ENCODE results near the gene TNRC6C. TPM values are rescaled to one million over a fixed set of nuclear protein-coding genes. Genes with fewer than 3 reads are reported as not detected.

The TNRC6C gene
- total and polyA plus RNA-seq, 9 of the 15 experiments (the other 6 are each of a cell fraction or from before 2014, with no cell fraction given) = 0.20 to 4.9 (median 2.3) TPM

DNA sequence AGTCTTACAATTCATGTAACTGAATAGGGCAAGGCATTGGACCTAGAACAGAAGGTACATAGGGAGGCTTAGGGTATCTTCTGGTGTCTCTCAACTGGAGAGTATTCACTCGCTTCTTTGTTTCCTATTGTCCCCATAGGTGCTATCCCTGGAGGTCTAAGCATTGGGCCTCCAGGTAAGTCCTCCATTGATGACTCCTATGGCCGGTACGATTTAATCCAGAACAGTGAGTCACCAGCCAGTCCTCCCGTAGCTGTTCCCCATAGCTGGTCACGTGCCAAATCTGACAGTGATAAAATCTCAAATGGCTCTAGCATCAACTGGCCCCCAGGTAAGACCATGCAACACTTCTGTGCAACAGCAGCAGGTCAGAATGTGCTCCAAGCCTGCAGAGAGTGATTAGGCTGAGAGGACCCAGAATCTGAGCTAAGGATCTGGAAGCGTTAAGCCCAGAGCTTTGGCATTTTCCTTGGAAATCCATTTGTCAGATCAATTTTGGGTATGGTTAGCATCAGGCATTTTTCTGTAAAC lies 134.4 kb downstream of the TNRC6C start:
- no TSS peak for BruUV-seq (replicated peaks)
- H3K9me3 ChIP-seq (replicated peaks; ENCODE audit: control insufficient read depth, insufficient read depth, low read depth, low read length) = no peaks in the 10 kb centered on the region
- no peak overlapping the region for H3K4me3 ChIP-seq
- ATAC-seq = no peak
- no peak overlapping the region for H3K9ac ChIP-seq (ENCODE audit: insufficient read depth in 1 of 2, low read depth in 2 of 2, low read length in 2 of 2)
- H2AFZ ChIP-seq (ENCODE audit: low read depth, low read length) = no peak overlapping the region
- WGBS (ENCODE audit: insufficient coverage, low coverage, missing lambda C conversion rate) = 68% methylated on average over 6 of the region's 6 CpGs
- no peaks in the 10 kb centered on the region for H3K27me3 ChIP-seq (ENCODE audit: control insufficient read depth in 2 of 2, insufficient read depth in 2 of 2, low read length in 2 of 2)
- peaks cover 46% of the 10 kb centered on the region for H3K36me3 ChIP-seq (ENCODE audit: control insufficient read depth, insufficient read depth, low read length)
- H3K4me1 ChIP-seq (replicated peaks in 1 of 2; ENCODE audit: control insufficient read depth in 2 of 2, insufficient read depth in 2 of 2, low read length in 2 of 2) = no peaks in the 10 kb centered on the region
- intact Hi-C loops (cut with micrococcal nuclease) (no loop called here), in situ Hi-C loops (cut with MboI) (no loop called here)
- no peak for DNase-seq (ENCODE audit: extremely low read depth in 1 of 4, low spot score in 3 of 4)
- CTCF ChIA-PET (ENCODE audit: low intra/inter-chr PET ratio) = no interaction called here
- POLR2A ChIA-PET = interaction anchor here (0.6 to 1.3 kb wide), 2 partner anchors 20 to 94 kb away, joined by 3 to 4 read pairs; partner anchors contain the start of genes AFMID and TK1
- H4K20me1 ChIP-seq (replicated peaks; ENCODE audit: control insufficient read depth, insufficient read depth, low read length) = no peaks in the 10 kb centered on the region
- H3K4me2 ChIP-seq (ENCODE audit: insufficient read depth, low read length) = no peak overlapping the region
- H3K9me1 ChIP-seq (ENCODE audit: control insufficient read depth, insufficient read depth, low read length) = no peaks in the 10 kb centered on the region
- FAIRE-seq = no peak
- H3K27ac ChIP-seq (ENCODE audit: extremely low read depth, low read depth, low read length) = no peak overlapping the region
- TF ChIP-seq ZKSCAN1 (IDR thresholded peaks at IDR 0.05; ENCODE audit: low read depth, low read length) = no peak
- 0 out of 2 replicates have a peak, but pooled peaks have one; percentile 14 for TF ChIP-seq USF2 (CRISPR knock-in tag; IDR thresholded peaks at IDR 0.05)
- no peaks in the 10 kb centered on the region for H3K79me2 ChIP-seq (ENCODE audit: control insufficient read depth, insufficient read depth, low read length)

DNA sequence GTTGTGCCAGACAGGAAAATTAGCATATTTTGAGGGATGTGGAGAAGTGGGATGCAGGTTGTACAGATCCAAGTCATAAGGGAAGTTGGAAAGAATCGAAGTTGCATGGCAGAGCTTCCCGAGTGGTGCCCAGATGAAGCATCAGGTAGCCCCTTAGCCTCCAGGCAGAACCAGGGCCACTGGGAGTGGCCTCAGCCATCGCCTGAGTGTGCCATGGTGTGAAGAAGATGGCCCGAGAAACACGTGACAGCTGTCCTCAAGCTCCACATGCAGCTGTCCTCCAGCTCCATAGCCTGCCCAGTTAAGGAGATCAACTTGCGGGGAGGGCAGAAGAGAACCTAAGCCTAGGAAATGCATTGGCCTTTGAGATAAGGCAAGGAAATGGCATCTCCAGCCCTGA lies 136.5 kb downstream of the TNRC6C start:
- intact Hi-C loops (cut with micrococcal nuclease) (no loop called here), in situ Hi-C loops (cut with MboI) (no loop called here)
- BruUV-seq (replicated peaks) = no TSS peak
- Histone ChIP-seq H3K79me2 (ENCODE audit: control insufficient read depth, insufficient read depth, low read length) (no peaks in the 10 kb centered on the region), H3K27ac (ENCODE audit: extremely low read depth, low read depth, low read length) (no peak overlapping the region), H3K9me1 (ENCODE audit: control insufficient read depth, insufficient read depth, low read length) (no peaks in the 10 kb centered on the region), H3K4me2 (ENCODE audit: insufficient read depth, low read length) (no peak overlapping the region), H3K9ac (ENCODE audit: insufficient read depth in 1 of 2, low read depth in 2 of 2, low read length in 2 of 2) (no peak overlapping the region), H3K4me1 (replicated peaks in 1 of 2; ENCODE audit: control insufficient read depth in 2 of 2, insufficient read depth in 2 of 2, low read length in 2 of 2) (no peaks in the 10 kb centered on the region), H4K20me1 (replicated peaks; ENCODE audit: control insufficient read depth, insufficient read depth, low read length) (no peaks in the 10 kb centered on the region), H3K4me3 (no peak overlapping the region), H2AFZ (ENCODE audit: low read depth, low read length) (no peak overlapping the region), H3K36me3 (ENCODE audit: control insufficient read depth, insufficient read depth, low read length) (peaks cover 57% of the 10 kb centered on the region), H3K9me3 (replicated peaks; ENCODE audit: control insufficient read depth, insufficient read depth, low read depth, low read length) (no peaks in the 10 kb centered on the region; the same call in none of the 2 replicates), H3K27me3 (ENCODE audit: control insufficient read depth in 2 of 2, insufficient read depth in 2 of 2, low read length in 2 of 2) (no peaks in the 10 kb centered on the region)
- 86% methylated on average over 6 of the region's 6 CpGs for WGBS (ENCODE audit: insufficient coverage, low coverage, missing lambda C conversion rate)
- DNase-seq (ENCODE audit: extremely low read depth in 1 of 4, low spot score in 3 of 4) (no peak), FAIRE-seq (no peak), ATAC-seq (no peak)
- CTCF ChIA-PET (ENCODE audit: low intra/inter-chr PET ratio) = no interaction called here
- TF ChIP-seq ZBTB34 (CRISPR knock-in tag; IDR thresholded peaks at IDR 0.05) (no peak), USF1 (CRISPR knock-in tag; IDR thresholded peaks at IDR 0.05) (no peak), PHF20 (IDR thresholded peaks at IDR 0.05; ENCODE audit: partially characterized antibody) (no peak), SMARCA4 (IDR thresholded peaks at IDR 0.05) (no peak), SRSF3 (IDR thresholded peaks at IDR 0.05; ENCODE audit: insufficient read depth, low read length) (no peak), SRSF1 (IDR thresholded peaks at IDR 0.05; ENCODE audit: low read depth, low read length) (no peak), LCOR (CRISPR knock-in tag; IDR thresholded peaks at IDR 0.05) (no peak), NFIC (IDR thresholded peaks at IDR 0.05) (no peak), RAD51 (IDR thresholded peaks at IDR 0.05; ENCODE audit: borderline replicate concordance, low read depth) (no peak), ZNF785 (CRISPR knock-in tag; IDR thresholded peaks at IDR 0.05) (no peak)
- POLR2A ChIA-PET = interaction anchor here (0.6 kb wide), 1 partner anchor 86 kb away, joined by 3 read pairs; no protein-coding TSS in a partner anchor
